ENCODE data around the gene PANX1. TPM values are rescaled to one million over a fixed set of nuclear protein-coding genes. Genes with fewer than 3 reads are reported as not detected.

The PANX1 gene
- total RNA-seq, 6 experiments from 2014 or later = 9.3 to 20.4 (median 13.7) TPM

GRCh38 chr11:94139416-94139815 is 10.8 kb downstream of the PANX1 start:
- no peak overlapping the region for H3K27ac ChIP-seq
- peak in 1 of 4 donors; percentile 18 for ATAC-seq
- DNase-seq = no peak
- H3K27me3 ChIP-seq = no peaks in the 10 kb centered on the region
- intact Hi-C loops (cut with DNase I) = no loop called here
- no peaks in the 10 kb centered on the region for H3K9me3 ChIP-seq
- WGBS (ENCODE audit: insufficient coverage, low coverage, low lambda C conversion rate, missing lambda C conversion rate) = 63% methylated on average over 1 of the region's 4 CpGs
- H3K4me3 ChIP-seq = no peak overlapping the region
- no peaks in the 10 kb centered on the region for H3K36me3 ChIP-seq
- H3K4me1 ChIP-seq = no peaks in the 10 kb centered on the region
- TF ChIP-seq, protein P1, sequence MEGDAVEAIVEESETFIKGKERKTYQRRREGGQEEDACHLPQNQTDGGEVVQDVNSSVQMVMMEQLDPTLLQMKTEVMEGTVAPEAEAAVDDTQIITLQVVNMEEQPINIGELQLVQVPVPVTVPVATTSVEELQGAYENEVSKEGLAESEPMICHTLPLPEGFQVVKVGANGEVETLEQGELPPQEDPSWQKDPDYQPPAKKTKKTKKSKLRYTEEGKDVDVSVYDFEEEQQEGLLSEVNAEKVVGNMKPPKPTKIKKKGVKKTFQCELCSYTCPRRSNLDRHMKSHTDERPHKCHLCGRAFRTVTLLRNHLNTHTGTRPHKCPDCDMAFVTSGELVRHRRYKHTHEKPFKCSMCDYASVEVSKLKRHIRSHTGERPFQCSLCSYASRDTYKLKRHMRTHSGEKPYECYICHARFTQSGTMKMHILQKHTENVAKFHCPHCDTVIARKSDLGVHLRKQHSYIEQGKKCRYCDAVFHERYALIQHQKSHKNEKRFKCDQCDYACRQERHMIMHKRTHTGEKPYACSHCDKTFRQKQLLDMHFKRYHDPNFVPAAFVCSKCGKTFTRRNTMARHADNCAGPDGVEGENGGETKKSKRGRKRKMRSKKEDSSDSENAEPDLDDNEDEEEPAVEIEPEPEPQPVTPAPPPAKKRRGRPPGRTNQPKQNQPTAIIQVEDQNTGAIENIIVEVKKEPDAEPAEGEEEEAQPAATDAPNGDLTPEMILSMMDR (IDR thresholded peaks at IDR 0.05) = no peak
- no peak for TF ChIP-seq POLR2A (IDR thresholded peaks at IDR 0.05)

DNA sequence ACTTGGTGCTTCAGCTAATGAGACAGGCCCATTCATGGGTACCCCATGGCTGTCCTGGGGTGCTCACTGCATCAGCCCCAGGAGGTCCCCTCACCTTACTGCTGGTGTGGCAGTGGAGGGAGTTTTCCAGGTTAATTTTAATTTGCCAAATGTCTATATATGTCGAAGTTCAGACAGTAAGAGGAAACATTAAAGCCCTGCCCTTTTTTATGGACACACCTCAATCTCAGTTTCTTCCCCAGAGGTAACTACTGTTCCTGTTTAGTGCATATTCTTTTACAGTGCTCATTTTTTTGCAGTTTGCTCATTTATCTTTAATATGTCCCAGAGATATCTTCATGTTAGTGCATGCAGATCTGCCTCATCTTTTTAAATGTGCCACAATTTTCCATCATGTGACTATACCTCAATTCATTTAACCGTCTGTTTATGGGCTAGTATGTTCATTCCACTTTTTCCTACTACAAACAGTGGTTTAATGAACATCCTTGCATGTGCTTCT is 11.6 kb downstream of the PANX1 start:
- intact Hi-C loops (cut with DNase I) = no loop called here
- TF ChIP-seq, protein P1 (IDR thresholded peaks at IDR 0.05) = no peak
- TF ChIP-seq POLR2A (IDR thresholded peaks at IDR 0.05) = no peak
- DNase-seq (no peak), ATAC-seq (no peak)
- no peaks in the 10 kb centered on the region for H3K9me3 ChIP-seq
- 66% methylated on average over 2 of the region's 2 CpGs for WGBS (ENCODE audit: insufficient coverage, low coverage, low lambda C conversion rate, missing lambda C conversion rate)
- H3K27ac ChIP-seq = no peak overlapping the region
- H3K36me3 ChIP-seq = no peaks in the 10 kb centered on the region
- no peak overlapping the region for H3K4me3 ChIP-seq
- H3K27me3 ChIP-seq = no peaks in the 10 kb centered on the region
- peaks cover 0 to 4% (median 2%) of the 10 kb centered on the region in 4 donors for H3K4me1 ChIP-seq

DNA sequence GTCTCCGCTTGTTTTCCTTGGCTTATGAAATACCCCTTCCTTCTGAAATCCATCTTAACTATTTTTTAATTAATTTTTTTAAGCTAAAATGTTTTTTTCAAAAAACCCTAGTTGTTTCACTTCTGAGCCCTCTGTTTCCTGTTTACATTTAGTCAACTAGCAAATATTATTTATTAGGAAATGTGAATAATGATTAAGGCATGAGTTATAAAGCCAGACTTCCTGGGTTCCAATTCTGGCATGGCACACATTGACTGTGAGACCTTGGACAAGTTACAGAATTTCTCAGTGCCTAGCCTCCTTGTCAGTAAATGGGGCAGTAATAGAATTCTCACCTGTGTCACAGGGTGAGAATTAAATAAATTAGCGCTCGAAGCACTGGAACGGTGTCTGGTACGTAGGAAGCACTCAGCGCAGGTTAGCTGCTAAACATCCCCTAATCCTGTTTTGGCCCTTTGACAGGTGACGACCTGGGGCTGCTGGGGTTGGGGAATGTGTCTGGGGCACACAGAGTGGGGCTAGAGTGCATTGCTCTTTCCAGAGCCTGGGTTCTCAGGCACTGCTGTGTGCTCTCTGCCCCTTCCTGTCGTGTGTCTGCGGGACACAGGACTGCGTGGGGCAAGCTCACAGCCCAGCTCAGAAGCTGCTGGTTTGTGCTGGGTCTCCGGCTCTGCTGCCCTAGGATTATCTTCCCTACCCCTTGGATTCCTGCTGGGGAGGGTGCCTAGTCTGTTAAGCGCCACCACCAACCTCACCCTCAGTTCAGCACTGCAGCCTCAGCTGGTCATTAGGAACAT is 13.1 kb downstream of the PANX1 start:
- WGBS (ENCODE audit: insufficient coverage, low coverage, low lambda C conversion rate, missing lambda C conversion rate) = 92% methylated on average over 6 of the region's 12 CpGs
- intact Hi-C loops (cut with DNase I) = no loop called here
- Histone ChIP-seq H3K4me3 (no peak overlapping the region), H3K4me1 (peaks cover 0 to 19% (median 6%) of the 10 kb centered on the region in 4 donors), H3K27ac (no peak overlapping the region), H3K27me3 (no peaks in the 10 kb centered on the region), H3K36me3 (no peaks in the 10 kb centered on the region), H3K9me3 (no peaks in the 10 kb centered on the region)
- DNase-seq (no peak), ATAC-seq (peak in 3 of 4 donors; percentile 6 to 45 (median 12))
- no peak for TF ChIP-seq POLR2A (IDR thresholded peaks at IDR 0.05)
- TF ChIP-seq, protein P1 (IDR thresholded peaks at IDR 0.05) = no peak

- Histone ChIP-seq H3K4me1 (peaks cover 0 to 20% (median 6%) of the 10 kb centered on the region in 4 donors), H3K9me3 (no peaks in the 10 kb centered on the region), H3K27ac (no peak overlapping the region), H3K27me3 (no peaks in the 10 kb centered on the region), H3K36me3 (no peaks in the 10 kb centered on the region), H3K4me3 (no peak overlapping the region)
- ATAC-seq (peak; percentile 34 to 67 (median 38)), DNase-seq (no peak)
- no peak for TF ChIP-seq POLR2A (IDR thresholded peaks at IDR 0.05)
- TF ChIP-seq, protein P1 (IDR thresholded peaks at IDR 0.05) = no peak
- WGBS (ENCODE audit: insufficient coverage, low coverage, low lambda C conversion rate, missing lambda C conversion rate) = 79% methylated on average over 7 of the region's 7 CpGs
- intact Hi-C loops (cut with DNase I) = no loop called here
Measured at GRCh38 chr11:94142308-94143281, 14.0 kb downstream of the PANX1 start.

Measured in right lobe of liver (tissue), 6 donors.